ENCODE measurements around the gene TDRD7. TPM values are rescaled to one million over a fixed set of nuclear protein-coding genes. Genes with fewer than 3 reads are reported as not detected.

The TDRD7 gene
- total RNA-seq, 1 experiment from 2014 or later = 2.8 TPM

- H3K27me3 Mint-ChIP-seq (ENCODE audit: low read depth) = no peaks in the 10 kb centered on the region
- H3K9me3 Mint-ChIP-seq = no peaks in the 10 kb centered on the region
- no peak overlapping the region for H3K27ac Mint-ChIP-seq
- DNase-seq (ENCODE audit: low spot score) (no peak), ATAC-seq (no peak)
- no peak overlapping the region for H3K4me3 Mint-ChIP-seq
- no peaks in the 10 kb centered on the region for H3K36me3 Mint-ChIP-seq
- CTCF ChIA-PET = interaction anchor here (0.9 to 2.5 kb wide), 7 partner anchors 13 to 142 kb away, joined by 3 to 20 read pairs (median 7); partner anchors contain the start of gene TMOD1
- POLR2A ChIA-PET = interaction anchor here (0.5 kb wide), 1 partner anchor 27 kb away, joined by 7 read pairs; no protein-coding TSS in a partner anchor
- H3K4me1 Mint-ChIP-seq = no peaks in the 10 kb centered on the region
- TF ChIP-seq GRHL2 (CRISPR knock-in tag; IDR thresholded peaks at IDR 0.05; ENCODE audit: insufficient replicate concordance, severe bottlenecking) (no peak), MAX (CRISPR knock-in tag; IDR thresholded peaks at IDR 0.05) (no peak), GTF2I (CRISPR knock-in tag; conservative IDR thresholded peaks at IDR 0.05) (no peak), NFATC4 (CRISPR knock-in tag; IDR thresholded peaks at IDR 0.05) (no peak), FOXK1 (CRISPR knock-in tag; IDR thresholded peaks at IDR 0.05) (no peak), SOX15 (CRISPR knock-in tag; IDR thresholded peaks at IDR 0.05) (no peak), ZNF671 (CRISPR knock-in tag; IDR thresholded peaks at IDR 0.05) (no peak)
- TF ChIP-seq, protein P1, sequence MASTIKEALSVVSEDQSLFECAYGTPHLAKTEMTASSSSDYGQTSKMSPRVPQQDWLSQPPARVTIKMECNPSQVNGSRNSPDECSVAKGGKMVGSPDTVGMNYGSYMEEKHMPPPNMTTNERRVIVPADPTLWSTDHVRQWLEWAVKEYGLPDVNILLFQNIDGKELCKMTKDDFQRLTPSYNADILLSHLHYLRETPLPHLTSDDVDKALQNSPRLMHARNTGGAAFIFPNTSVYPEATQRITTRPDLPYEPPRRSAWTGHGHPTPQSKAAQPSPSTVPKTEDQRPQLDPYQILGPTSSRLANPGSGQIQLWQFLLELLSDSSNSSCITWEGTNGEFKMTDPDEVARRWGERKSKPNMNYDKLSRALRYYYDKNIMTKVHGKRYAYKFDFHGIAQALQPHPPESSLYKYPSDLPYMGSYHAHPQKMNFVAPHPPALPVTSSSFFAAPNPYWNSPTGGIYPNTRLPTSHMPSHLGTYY (CRISPR knock-in tag; IDR thresholded peaks at IDR 0.05) = no peak
- TF ChIP-seq, protein P2, sequence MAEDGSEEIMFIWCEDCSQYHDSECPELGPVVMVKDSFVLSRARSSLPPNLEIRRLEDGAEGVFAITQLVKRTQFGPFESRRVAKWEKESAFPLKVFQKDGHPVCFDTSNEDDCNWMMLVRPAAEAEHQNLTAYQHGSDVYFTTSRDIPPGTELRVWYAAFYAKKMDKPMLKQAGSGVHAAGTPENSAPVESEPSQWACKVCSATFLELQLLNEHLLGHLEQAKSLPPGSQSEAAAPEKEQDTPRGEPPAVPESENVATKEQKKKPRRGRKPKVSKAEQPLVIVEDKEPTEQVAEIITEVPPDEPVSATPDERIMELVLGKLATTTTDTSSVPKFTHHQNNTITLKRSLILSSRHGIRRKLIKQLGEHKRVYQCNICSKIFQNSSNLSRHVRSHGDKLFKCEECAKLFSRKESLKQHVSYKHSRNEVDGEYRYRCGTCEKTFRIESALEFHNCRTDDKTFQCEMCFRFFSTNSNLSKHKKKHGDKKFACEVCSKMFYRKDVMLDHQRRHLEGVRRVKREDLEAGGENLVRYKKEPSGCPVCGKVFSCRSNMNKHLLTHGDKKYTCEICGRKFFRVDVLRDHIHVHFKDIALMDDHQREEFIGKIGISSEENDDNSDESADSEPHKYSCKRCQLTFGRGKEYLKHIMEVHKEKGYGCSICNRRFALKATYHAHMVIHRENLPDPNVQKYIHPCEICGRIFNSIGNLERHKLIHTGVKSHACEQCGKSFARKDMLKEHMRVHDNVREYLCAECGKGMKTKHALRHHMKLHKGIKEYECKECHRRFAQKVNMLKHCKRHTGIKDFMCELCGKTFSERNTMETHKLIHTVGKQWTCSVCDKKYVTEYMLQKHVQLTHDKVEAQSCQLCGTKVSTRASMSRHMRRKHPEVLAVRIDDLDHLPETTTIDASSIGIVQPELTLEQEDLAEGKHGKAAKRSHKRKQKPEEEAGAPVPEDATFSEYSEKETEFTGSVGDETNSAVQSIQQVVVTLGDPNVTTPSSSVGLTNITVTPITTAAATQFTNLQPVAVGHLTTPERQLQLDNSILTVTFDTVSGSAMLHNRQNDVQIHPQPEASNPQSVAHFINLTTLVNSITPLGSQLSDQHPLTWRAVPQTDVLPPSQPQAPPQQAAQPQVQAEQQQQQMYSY (CRISPR knock-in tag; IDR thresholded peaks at IDR 0.05) = no peak
- TF ChIP-seq, protein P3, sequence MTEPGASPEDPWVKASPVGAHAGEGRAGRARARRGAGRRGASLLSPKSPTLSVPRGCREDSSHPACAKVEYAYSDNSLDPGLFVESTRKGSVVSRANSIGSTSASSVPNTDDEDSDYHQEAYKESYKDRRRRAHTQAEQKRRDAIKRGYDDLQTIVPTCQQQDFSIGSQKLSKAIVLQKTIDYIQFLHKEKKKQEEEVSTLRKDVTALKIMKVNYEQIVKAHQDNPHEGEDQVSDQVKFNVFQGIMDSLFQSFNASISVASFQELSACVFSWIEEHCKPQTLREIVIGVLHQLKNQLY (CRISPR knock-in tag; IDR thresholded peaks at IDR 0.05) = no peak
- TF ChIP-seq, protein P4, sequence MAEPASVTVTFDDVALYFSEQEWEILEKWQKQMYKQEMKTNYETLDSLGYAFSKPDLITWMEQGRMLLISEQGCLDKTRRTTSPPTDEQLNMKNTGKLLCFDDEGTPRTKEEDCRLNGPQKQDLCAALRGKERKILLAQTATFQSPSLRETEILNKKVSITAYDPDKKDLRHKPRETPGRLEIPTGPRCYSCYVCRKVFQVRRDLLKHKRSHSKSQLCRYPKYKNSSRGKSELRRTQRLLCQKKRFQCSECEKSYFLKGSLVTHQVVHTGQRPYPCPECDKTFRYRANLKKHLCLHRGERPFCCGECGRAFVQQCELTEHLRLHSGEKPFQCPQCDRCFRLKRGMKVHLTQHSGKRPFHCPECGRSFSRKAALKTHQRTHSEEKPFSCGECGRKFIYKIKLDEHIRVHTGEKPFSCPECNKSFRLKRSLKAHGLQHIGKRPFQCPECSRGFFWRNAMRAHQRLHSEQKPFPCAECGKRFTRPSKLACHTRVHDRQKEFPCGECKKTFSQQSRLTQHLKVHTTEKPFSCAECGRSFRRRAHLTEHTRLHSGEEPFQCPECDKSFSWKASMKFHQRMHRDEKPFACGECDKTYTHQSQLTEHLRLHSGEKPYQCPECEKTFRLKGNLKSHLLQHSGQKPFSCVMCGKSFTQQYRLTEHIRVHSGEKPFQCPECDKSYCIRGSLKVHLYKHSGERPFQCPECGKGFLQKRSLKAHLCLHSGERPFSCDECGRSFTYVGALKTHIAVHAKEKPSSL (CRISPR knock-in tag; conservative IDR thresholded peaks at IDR 0.05) = no peak
Observed at GRCh38 chr9:97473717-97474116, 61.8 kb downstream of the TDRD7 start.

- H3K27ac Mint-ChIP-seq = no peak overlapping the region
- CTCF ChIA-PET = interaction anchor here (0.9 to 2.5 kb wide), 6 partner anchors 12 to 142 kb away, joined by 3 to 20 read pairs (median 7); partner anchors contain the start of gene TMOD1
- no peak for ATAC-seq
- no peak for DNase-seq (ENCODE audit: low spot score)
- no peaks in the 10 kb centered on the region for H3K36me3 Mint-ChIP-seq
- H3K4me1 Mint-ChIP-seq = no peaks in the 10 kb centered on the region
- POLR2A ChIA-PET = no interaction called here
- H3K4me3 Mint-ChIP-seq = no peak overlapping the region
- no peaks in the 10 kb centered on the region for H3K27me3 Mint-ChIP-seq (ENCODE audit: low read depth)
- no peaks in the 10 kb centered on the region for H3K9me3 Mint-ChIP-seq
- no peak for TF ChIP-seq TCF7 (CRISPR knock-in tag; IDR thresholded peaks at IDR 0.05; ENCODE audit: low read depth)
- TF ChIP-seq CBFB (CRISPR knock-in tag; IDR thresholded peaks at IDR 0.05; ENCODE audit: low read depth) = no peak
- TF ChIP-seq ZNF263 (CRISPR knock-in tag; IDR thresholded peaks at IDR 0.05; ENCODE audit: low read depth) = no peak
- TF ChIP-seq KAT7 (CRISPR knock-in tag; IDR thresholded peaks at IDR 0.05; ENCODE audit: borderline replicate concordance) = no peak
- TF ChIP-seq, protein P5, sequence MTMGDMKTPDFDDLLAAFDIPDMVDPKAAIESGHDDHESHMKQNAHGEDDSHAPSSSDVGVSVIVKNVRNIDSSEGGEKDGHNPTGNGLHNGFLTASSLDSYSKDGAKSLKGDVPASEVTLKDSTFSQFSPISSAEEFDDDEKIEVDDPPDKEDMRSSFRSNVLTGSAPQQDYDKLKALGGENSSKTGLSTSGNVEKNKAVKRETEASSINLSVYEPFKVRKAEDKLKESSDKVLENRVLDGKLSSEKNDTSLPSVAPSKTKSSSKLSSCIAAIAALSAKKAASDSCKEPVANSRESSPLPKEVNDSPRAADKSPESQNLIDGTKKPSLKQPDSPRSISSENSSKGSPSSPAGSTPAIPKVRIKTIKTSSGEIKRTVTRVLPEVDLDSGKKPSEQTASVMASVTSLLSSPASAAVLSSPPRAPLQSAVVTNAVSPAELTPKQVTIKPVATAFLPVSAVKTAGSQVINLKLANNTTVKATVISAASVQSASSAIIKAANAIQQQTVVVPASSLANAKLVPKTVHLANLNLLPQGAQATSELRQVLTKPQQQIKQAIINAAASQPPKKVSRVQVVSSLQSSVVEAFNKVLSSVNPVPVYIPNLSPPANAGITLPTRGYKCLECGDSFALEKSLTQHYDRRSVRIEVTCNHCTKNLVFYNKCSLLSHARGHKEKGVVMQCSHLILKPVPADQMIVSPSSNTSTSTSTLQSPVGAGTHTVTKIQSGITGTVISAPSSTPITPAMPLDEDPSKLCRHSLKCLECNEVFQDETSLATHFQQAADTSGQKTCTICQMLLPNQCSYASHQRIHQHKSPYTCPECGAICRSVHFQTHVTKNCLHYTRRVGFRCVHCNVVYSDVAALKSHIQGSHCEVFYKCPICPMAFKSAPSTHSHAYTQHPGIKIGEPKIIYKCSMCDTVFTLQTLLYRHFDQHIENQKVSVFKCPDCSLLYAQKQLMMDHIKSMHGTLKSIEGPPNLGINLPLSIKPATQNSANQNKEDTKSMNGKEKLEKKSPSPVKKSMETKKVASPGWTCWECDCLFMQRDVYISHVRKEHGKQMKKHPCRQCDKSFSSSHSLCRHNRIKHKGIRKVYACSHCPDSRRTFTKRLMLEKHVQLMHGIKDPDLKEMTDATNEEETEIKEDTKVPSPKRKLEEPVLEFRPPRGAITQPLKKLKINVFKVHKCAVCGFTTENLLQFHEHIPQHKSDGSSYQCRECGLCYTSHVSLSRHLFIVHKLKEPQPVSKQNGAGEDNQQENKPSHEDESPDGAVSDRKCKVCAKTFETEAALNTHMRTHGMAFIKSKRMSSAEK (CRISPR knock-in tag; IDR thresholded peaks at IDR 0.05; ENCODE audit: borderline replicate concordance) = no peak
- TF ChIP-seq, protein P6, sequence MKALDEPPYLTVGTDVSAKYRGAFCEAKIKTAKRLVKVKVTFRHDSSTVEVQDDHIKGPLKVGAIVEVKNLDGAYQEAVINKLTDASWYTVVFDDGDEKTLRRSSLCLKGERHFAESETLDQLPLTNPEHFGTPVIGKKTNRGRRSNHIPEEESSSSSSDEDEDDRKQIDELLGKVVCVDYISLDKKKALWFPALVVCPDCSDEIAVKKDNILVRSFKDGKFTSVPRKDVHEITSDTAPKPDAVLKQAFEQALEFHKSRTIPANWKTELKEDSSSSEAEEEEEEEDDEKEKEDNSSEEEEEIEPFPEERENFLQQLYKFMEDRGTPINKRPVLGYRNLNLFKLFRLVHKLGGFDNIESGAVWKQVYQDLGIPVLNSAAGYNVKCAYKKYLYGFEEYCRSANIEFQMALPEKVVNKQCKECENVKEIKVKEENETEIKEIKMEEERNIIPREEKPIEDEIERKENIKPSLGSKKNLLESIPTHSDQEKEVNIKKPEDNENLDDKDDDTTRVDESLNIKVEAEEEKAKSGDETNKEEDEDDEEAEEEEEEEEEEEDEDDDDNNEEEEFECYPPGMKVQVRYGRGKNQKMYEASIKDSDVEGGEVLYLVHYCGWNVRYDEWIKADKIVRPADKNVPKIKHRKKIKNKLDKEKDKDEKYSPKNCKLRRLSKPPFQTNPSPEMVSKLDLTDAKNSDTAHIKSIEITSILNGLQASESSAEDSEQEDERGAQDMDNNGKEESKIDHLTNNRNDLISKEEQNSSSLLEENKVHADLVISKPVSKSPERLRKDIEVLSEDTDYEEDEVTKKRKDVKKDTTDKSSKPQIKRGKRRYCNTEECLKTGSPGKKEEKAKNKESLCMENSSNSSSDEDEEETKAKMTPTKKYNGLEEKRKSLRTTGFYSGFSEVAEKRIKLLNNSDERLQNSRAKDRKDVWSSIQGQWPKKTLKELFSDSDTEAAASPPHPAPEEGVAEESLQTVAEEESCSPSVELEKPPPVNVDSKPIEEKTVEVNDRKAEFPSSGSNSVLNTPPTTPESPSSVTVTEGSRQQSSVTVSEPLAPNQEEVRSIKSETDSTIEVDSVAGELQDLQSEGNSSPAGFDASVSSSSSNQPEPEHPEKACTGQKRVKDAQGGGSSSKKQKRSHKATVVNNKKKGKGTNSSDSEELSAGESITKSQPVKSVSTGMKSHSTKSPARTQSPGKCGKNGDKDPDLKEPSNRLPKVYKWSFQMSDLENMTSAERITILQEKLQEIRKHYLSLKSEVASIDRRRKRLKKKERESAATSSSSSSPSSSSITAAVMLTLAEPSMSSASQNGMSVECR (CRISPR knock-in tag; IDR thresholded peaks at IDR 0.05; ENCODE audit: borderline replicate concordance) = no peak
Observed at GRCh38 chr9:97474372-97474925, 62.6 kb downstream of the TDRD7 start.

Measured in WTC11 (cell line).